T-helper 17 cell (primary cell): ENCODE data around the gene FAT2. TPM values are rescaled to one million over a fixed set of nuclear protein-coding genes. Genes with fewer than 3 reads are reported as not detected.
A peak's percentile ranks its signal among the peaks of the same experiment; 100 is the strongest.

Source experiments
- ATAC-seq: fragments of 150-1000 bp; cut with Tn5 transposase; 2 replicates; pipeline ENCODE4 v1.10.0; 2021; ENCODE audit warnings: mild to moderate bottlenecking, moderate library complexity
- DNase-seq, 3 donors: peaks; one replicate each; pipeline versions ENCODE4 v3.0.0 to v3.0.0-alpha.2; 2020 to 2021
- H3K9me3 ChIP-seq: one replicate; pipeline ENCODE4 v1.7.0; 2013; ENCODE audit warnings: low read length, mild to moderate bottlenecking; ENCODE audit not compliant: control insufficient read depth, poor library complexity, severe bottlenecking
- H3K27ac Mint-ChIP-seq: one replicate; pipeline ENCODE4 v1.8.0; 2022; ENCODE audit warnings: mild to moderate bottlenecking, moderate library complexity, mixed read lengths
- H3K27me3 Mint-ChIP-seq: one replicate; pipeline ENCODE4 v1.8.0; 2022; ENCODE audit warnings: mixed read lengths
- H3K36me3 Mint-ChIP-seq: one replicate; pipeline ENCODE4 v1.8.0; 2022; ENCODE audit warnings: low read depth, mixed read lengths
- H3K4me1 Mint-ChIP-seq: one replicate; pipeline ENCODE4 v1.8.0; 2022; ENCODE audit warnings: mild to moderate bottlenecking, mixed read lengths
- H3K4me3 Mint-ChIP-seq: one replicate; pipeline ENCODE4 v1.8.0; 2022; ENCODE audit warnings: mild to moderate bottlenecking, moderate library complexity, mixed read lengths
- total RNA-seq, 4 donors: library from RNA in 2 of 4; stranded (reverse) in 2 of 4; gene quantifications; one replicate each; pipeline ENCODE4 v1.2.3 and lab custom pipeline; 2022 to 2026

The FAT2 gene
- total RNA-seq, 2 donors from 2014 or later, result not detected

- H3K9me3 ChIP-seq, result no peaks in the 10 kb centered on the region
- ATAC-seq (no peak), DNase-seq (no peak)
- H3K27me3 Mint-ChIP-seq, result peaks cover 66% of the 10 kb centered on the region
- no peak overlapping the region for H3K27ac Mint-ChIP-seq
- H3K4me1 Mint-ChIP-seq, result no peaks in the 10 kb centered on the region
- H3K36me3 Mint-ChIP-seq, result no peaks in the 10 kb centered on the region
- no peak overlapping the region for H3K4me3 Mint-ChIP-seq
These were observed 20.4 kb downstream of the FAT2 start for GRCh38 chr5:151570512-151571269.

DNA sequence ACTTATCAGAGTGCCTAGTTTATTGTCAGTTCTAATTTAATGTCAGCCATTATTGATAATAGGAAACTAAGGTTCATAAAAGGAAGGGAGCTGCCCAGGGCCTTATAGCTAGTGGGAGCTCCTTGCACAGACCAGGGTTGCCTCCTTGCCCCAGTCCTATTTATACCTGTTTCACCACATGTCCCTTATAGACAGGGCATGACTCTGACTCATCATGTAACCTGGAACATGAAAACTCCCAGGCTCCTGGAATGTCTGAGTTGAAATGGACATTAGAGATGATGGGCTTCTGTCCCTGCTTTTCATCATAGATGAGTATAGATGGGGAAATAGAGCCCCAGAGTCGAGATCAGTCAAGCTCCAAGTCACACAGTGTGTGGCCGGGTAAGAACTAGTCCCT is 21.1 kb downstream of the FAT2 start:
- Mint-ChIP-seq H3K36me3 (no peaks in the 10 kb centered on the region), H3K27me3 (peaks cover 61% of the 10 kb centered on the region), H3K27ac (no peak overlapping the region), H3K4me3 (no peak overlapping the region), H3K4me1 (no peaks in the 10 kb centered on the region)
- no peaks in the 10 kb centered on the region for H3K9me3 ChIP-seq
- ATAC-seq (no peak), DNase-seq (no peak)

- ATAC-seq, result no peak
These were observed 21.7 kb downstream of the FAT2 start for GRCh38 chr5:151569132-151570046.

GRCh38 chr5:151568036-151568435 is 23.1 kb downstream of the FAT2 start:
- H3K4me1 Mint-ChIP-seq, result no peaks in the 10 kb centered on the region
- no peaks in the 10 kb centered on the region for H3K36me3 Mint-ChIP-seq
- DNase-seq (no peak), ATAC-seq (no peak)
- H3K27me3 Mint-ChIP-seq, result peaks cover 42% of the 10 kb centered on the region
- no peak overlapping the region for H3K27ac Mint-ChIP-seq
- H3K4me3 Mint-ChIP-seq, result no peak overlapping the region
- no peaks in the 10 kb centered on the region for H3K9me3 ChIP-seq

More at GRCh38 chr5:151569132-151570046, 21.7 kb downstream of the FAT2 start:
- Mint-ChIP-seq H3K4me1 (no peaks in the 10 kb centered on the region), H3K36me3 (no peaks in the 10 kb centered on the region), H3K27me3 (peaks cover 56% of the 10 kb centered on the region), H3K27ac (no peak overlapping the region), H3K4me3 (no peak overlapping the region)
- H3K9me3 ChIP-seq, result no peaks in the 10 kb centered on the region
- DNase-seq, result no peak

GRCh38 chr5:151565971-151566370 is 25.2 kb downstream of the FAT2 start:
- Mint-ChIP-seq H3K4me1 (no peaks in the 10 kb centered on the region), H3K27ac (no peak overlapping the region), H3K36me3 (no peaks in the 10 kb centered on the region), H3K4me3 (no peak overlapping the region), H3K27me3 (peaks cover 40% of the 10 kb centered on the region)
- DNase-seq (no peak), ATAC-seq (no peak)
- no peaks in the 10 kb centered on the region for H3K9me3 ChIP-seq

GRCh38 chr5:151562019-151562707 is 29.0 kb downstream of the FAT2 start:
- Mint-ChIP-seq H3K27ac (no peak overlapping the region), H3K27me3 (peaks cover 16% of the 10 kb centered on the region)
- no peak for ATAC-seq

DNA sequence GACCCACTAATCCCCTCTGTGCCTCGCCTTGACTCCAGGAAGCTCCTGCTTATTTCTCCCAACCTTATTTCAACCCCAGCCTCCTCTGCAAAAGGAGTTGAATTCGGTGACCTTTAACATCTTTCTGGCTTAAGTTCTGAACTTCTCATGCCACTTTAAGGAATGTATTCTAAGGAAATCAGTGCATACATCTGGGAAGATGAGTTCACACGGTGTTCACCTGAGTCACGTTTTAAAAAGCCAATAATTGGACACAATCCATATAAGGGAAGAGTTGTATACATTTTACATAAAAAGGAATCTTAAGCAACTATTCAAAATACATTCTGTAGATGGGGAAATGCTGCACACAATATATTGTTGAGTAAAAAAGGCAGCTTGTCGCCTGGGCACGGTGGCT is 33.2 kb downstream of the FAT2 start:
- H3K9me3 ChIP-seq, result no peaks in the 10 kb centered on the region
- Mint-ChIP-seq H3K27me3 (peaks cover 6% of the 10 kb centered on the region), H3K4me1 (peaks cover 2% of the 10 kb centered on the region), H3K27ac (no peak overlapping the region), H3K4me3 (no peak overlapping the region), H3K36me3 (no peaks in the 10 kb centered on the region)
- ATAC-seq (no peak), DNase-seq (no peak)

More at GRCh38 chr5:151562019-151562707, 29.0 kb downstream of the FAT2 start:
- DNase-seq, result no peak
- Mint-ChIP-seq H3K36me3 (no peaks in the 10 kb centered on the region), H3K4me3 (no peak overlapping the region), H3K4me1 (no peaks in the 10 kb centered on the region)
- no peaks in the 10 kb centered on the region for H3K9me3 ChIP-seq

DNA sequence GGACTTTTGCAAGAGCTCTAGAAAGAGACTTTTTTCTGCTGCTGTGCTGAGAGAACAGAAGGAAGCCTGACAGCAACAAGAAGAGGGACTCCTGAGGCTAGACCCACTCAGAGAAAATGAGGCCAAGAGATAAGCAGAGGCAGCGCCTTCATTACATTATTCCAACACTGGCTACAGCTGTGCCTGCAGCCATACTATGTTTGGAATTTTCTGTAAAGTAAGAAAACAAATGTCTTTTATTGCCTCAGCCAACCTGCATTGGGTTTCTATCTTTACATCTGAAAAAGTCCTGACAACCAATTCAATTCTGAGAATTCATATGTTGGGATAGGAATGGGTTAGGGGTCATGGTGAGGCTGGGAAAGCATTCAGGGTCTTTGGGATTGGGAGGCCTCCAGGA is 33.7 kb downstream of the FAT2 start:
- H3K9me3 ChIP-seq, result no peaks in the 10 kb centered on the region
- Mint-ChIP-seq H3K4me1 (peaks cover 2% of the 10 kb centered on the region), H3K27ac (no peak overlapping the region), H3K27me3 (peaks cover 6% of the 10 kb centered on the region), H3K4me3 (no peak overlapping the region), H3K36me3 (no peaks in the 10 kb centered on the region)
- no peak for DNase-seq
- ATAC-seq, result no peak

- no peak for DNase-seq
- Mint-ChIP-seq H3K4me3 (peak overlapping the region; percentile 25), H3K36me3 (no peaks in the 10 kb centered on the region), H3K27me3 (no peaks in the 10 kb centered on the region), H3K27ac (no peak overlapping the region), H3K4me1 (peaks cover 2% of the 10 kb centered on the region)
- H3K9me3 ChIP-seq, result no peaks in the 10 kb centered on the region
- no peak for ATAC-seq
These were observed 34.3 kb downstream of the FAT2 start for GRCh38 chr5:151556806-151557205.

GRCh38 chr5:151555760-151556576 is 35.2 kb downstream of the FAT2 start:
- Mint-ChIP-seq H3K4me1 (peaks cover 2% of the 10 kb centered on the region), H3K36me3 (no peaks in the 10 kb centered on the region), H3K27ac (no peak overlapping the region)

DNA sequence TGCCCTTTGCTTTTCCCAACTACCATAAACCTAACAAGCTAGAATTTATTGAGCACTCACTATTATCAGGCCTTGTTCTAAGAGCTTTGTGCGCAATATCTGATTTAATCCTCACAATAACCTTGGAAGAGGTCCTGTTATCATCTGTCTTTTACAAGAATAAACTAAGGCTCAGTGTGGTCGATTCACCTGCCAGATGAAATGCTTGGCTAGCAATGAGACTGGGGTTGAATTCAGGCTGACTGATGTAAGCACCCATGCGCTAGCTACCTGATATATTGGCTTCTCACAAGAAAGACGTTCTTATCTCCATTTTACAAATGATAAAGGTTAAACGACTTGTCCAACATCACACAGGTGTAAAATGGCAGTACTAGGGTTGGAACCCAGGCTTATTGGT is 37.4 kb downstream of the FAT2 start:
- peaks cover 2% of the 10 kb centered on the region for H3K4me1 Mint-ChIP-seq
- H3K4me3 Mint-ChIP-seq, result no peak overlapping the region
- no peaks in the 10 kb centered on the region for H3K9me3 ChIP-seq
- H3K27me3 Mint-ChIP-seq, result peaks cover 13% of the 10 kb centered on the region
- DNase-seq (no peak), ATAC-seq (no peak)
- no peak overlapping the region for H3K27ac Mint-ChIP-seq
- no peaks in the 10 kb centered on the region for H3K36me3 Mint-ChIP-seq

More at GRCh38 chr5:151555760-151556576, 35.2 kb downstream of the FAT2 start:
- ATAC-seq (no peak), DNase-seq (no peak)
- H3K27me3 Mint-ChIP-seq, result peaks cover under 1% of the 10 kb centered on the region
- no peak overlapping the region for H3K4me3 Mint-ChIP-seq
- H3K9me3 ChIP-seq, result no peaks in the 10 kb centered on the region

GRCh38 chr5:151553130-151553670 is 37.9 kb downstream of the FAT2 start:
- H3K27ac Mint-ChIP-seq, result no peak overlapping the region
- no peak overlapping the region for H3K4me3 Mint-ChIP-seq
- no peak for ATAC-seq

More at GRCh38 chr5:151553130-151553670, 37.9 kb downstream of the FAT2 start:
- H3K9me3 ChIP-seq, result no peaks in the 10 kb centered on the region
- H3K36me3 Mint-ChIP-seq, result no peaks in the 10 kb centered on the region
- no peak for DNase-seq
- peaks cover 2% of the 10 kb centered on the region for H3K4me1 Mint-ChIP-seq
- H3K27me3 Mint-ChIP-seq, result peaks cover 13% of the 10 kb centered on the region
